Liver (tissue), 9 donors: ENCODE data around the gene NRN1. TPM values are rescaled to one million over a fixed set of nuclear protein-coding genes. Genes with fewer than 3 reads are reported as not detected.

Source experiments
- DNase-seq: peaks from one replicate; pipeline ENCODE4 v3.0.0-alpha.2; 2017; ENCODE audit warnings: low spot score
- H3K27ac ChIP-seq, 2 donors: one replicate each; pipeline ENCODE4 v1.7.0; 2013; ENCODE audit warnings: inconsistent platforms in 2 of 2, low read length in 2 of 2, control low read depth in 1 of 2, low read depth in 1 of 2, mild to moderate bottlenecking in 1 of 2
- H3K27me3 ChIP-seq, 4 donors: one replicate each; pipeline versions ENCODE4 v1.6.1 to v1.7.0; 2013; ENCODE audit warnings: low read length in 3 of 4, inconsistent platforms in 1 of 4, mild to moderate bottlenecking in 1 of 4, moderate library complexity in 1 of 4; ENCODE audit not compliant: control insufficient read depth in 4 of 4, insufficient read depth in 4 of 4
- H3K36me3 ChIP-seq, 4 donors: one replicate each; pipeline versions ENCODE4 v1.6.1 to v1.7.0; 2013; ENCODE audit warnings: low read length in 3 of 4, mild to moderate bottlenecking in 3 of 4, low read depth in 1 of 4, moderate library complexity in 1 of 4; ENCODE audit not compliant: control insufficient read depth in 4 of 4, insufficient read depth in 3 of 4
- H3K4me1 ChIP-seq, 4 donors: one replicate each; pipeline versions ENCODE4 v1.6.1 to v1.7.0; 2013; ENCODE audit warnings: low read length in 3 of 4, mild to moderate bottlenecking in 3 of 4, moderate library complexity in 1 of 4; ENCODE audit not compliant: control insufficient read depth in 4 of 4, insufficient read depth in 4 of 4
- H3K4me3 ChIP-seq, 3 donors: one replicate each; pipeline versions ENCODE4 v1.6.1 to v1.7.0; 2013; ENCODE audit warnings: low read length in 3 of 3, control low read depth in 1 of 3, low read depth in 1 of 3, mild to moderate bottlenecking in 1 of 3
- H3K9ac ChIP-seq, 2 donors: one replicate each; pipeline ENCODE4 v1.7.0; 2013; ENCODE audit warnings: low read length in 2 of 2, mild to moderate bottlenecking in 2 of 2, moderate library complexity in 2 of 2, control low read depth in 1 of 2, low read depth in 1 of 2
- H3K9me3 ChIP-seq, 4 donors: one replicate each; pipeline versions ENCODE4 v1.6.1 to v1.7.0; 2013; ENCODE audit warnings: low read length in 3 of 4; ENCODE audit not compliant: control insufficient read depth in 4 of 4
- ATF3 ChIP-seq: IDR thresholded peaks from 2 replicates; pipeline ENCODE4 v1.6.1; 2016; ENCODE audit warnings: antibody characterized with exemption
- CTCF ChIP-seq: fragments of 150-350 bp; IDR thresholded peaks from 2 replicates; pipeline ENCODE4 v1.5.1; 2017; ENCODE audit warnings: improper control_type of control experiment, low read depth, low read length; ENCODE audit not compliant: missing input control
- EGR1 ChIP-seq, 2 donors: IDR thresholded peaks; 2 replicates each; pipeline ENCODE4 v1.6.1; 2016 to 2018; ENCODE audit warnings: antibody characterized with exemption in 2 of 2, low read depth in 2 of 2
- FOXA1 ChIP-seq: IDR thresholded peaks from 2 replicates; pipeline ENCODE4 v1.6.1; 2016; ENCODE audit warnings: antibody characterized with exemption
- FOXA2 ChIP-seq: IDR thresholded peaks from 2 replicates; pipeline ENCODE4 v1.6.1; 2016; ENCODE audit warnings: antibody characterized with exemption
- GABPA ChIP-seq, 2 donors: IDR thresholded peaks in 1 of 2; conservative IDR thresholded peaks in 1 of 2; 2 replicates each; pipeline ENCODE4 v1.6.1; 2016; ENCODE audit warnings: antibody characterized with exemption in 2 of 2, mild to moderate bottlenecking in 1 of 2, moderate library complexity in 1 of 2
- HNF4A ChIP-seq, 2 donors: conservative IDR thresholded peaks; 2 replicates each; pipeline ENCODE4 v1.6.1; 2016; ENCODE audit warnings: antibody characterized with exemption in 2 of 2, mild to moderate bottlenecking in 2 of 2
- HNF4G ChIP-seq: IDR thresholded peaks from 2 replicates; pipeline ENCODE4 v1.6.1; 2016; ENCODE audit warnings: antibody characterized with exemption
- MAX ChIP-seq: IDR thresholded peaks from 2 replicates; pipeline ENCODE4 v1.6.1; 2016; ENCODE audit warnings: antibody characterized with exemption
- REST ChIP-seq: IDR thresholded peaks from 2 replicates; pipeline ENCODE4 v1.6.1; 2016; ENCODE audit warnings: antibody characterized with exemption, mild to moderate bottlenecking
- RXRA ChIP-seq, 2 donors: IDR thresholded peaks; 2 replicates each; pipeline ENCODE4 v1.6.1; 2017 to 2018; ENCODE audit warnings: antibody characterized with exemption in 2 of 2, mild to moderate bottlenecking in 1 of 2
- SP1 ChIP-seq: IDR thresholded peaks from 2 replicates; pipeline ENCODE4 v1.6.1; 2018; ENCODE audit warnings: antibody characterized with exemption, mild to moderate bottlenecking
- TAF1 ChIP-seq: conservative IDR thresholded peaks from 2 replicates; pipeline ENCODE4 v1.6.1; 2016; ENCODE audit warnings: antibody characterized with exemption, mild to moderate bottlenecking
- WGBS: extraction: QIAGEN DNeasy Blood & Tissue Kit; methylation state at CpG from one replicate; pipeline ENCODE4 v1.1.7; 2013; 5-methylcytosine and 5-hydroxymethylcytosine counted together
- polyA plus RNA-seq, 2 donors: library from polyadenylated mRNA; stranded (reverse) in 1 of 2; unstranded in 1 of 2; fragments of 200-250 nt in 1 of 2; fragments of >200 nt in 1 of 2; fragmentation: Nextera tagmentation in 1 of 2; extraction: Ambion mirVana in 1 of 2; gene quantifications; one replicate each; pipeline versions ENCODE4 v1.2.1 to v1.2.3, GENCODE V29; 2013 to 2015
- total RNA-seq, 2 donors: library from RNA; depleted of rRNA; stranded (reverse); fragments of >200 nt; gene quantifications; one replicate each; pipeline ENCODE4 v1.2.3, GENCODE V29; 2014
- TF ChIP-seq, protein P1 (sequence below): IDR thresholded peaks from 2 replicates; pipeline ENCODE4 v1.6.1; 2016; ENCODE audit warnings: antibody characterized with exemption
- donor health status: healthy.
- donor health status: healthy.
- donor health status: healthy.
- donor health status: healthy.
- donor health status: healthy.

NRN1 gene
- total and polyA plus RNA-seq, 4 donors: 1.2 to 2.9 (median 1.6) TPM

DNA sequence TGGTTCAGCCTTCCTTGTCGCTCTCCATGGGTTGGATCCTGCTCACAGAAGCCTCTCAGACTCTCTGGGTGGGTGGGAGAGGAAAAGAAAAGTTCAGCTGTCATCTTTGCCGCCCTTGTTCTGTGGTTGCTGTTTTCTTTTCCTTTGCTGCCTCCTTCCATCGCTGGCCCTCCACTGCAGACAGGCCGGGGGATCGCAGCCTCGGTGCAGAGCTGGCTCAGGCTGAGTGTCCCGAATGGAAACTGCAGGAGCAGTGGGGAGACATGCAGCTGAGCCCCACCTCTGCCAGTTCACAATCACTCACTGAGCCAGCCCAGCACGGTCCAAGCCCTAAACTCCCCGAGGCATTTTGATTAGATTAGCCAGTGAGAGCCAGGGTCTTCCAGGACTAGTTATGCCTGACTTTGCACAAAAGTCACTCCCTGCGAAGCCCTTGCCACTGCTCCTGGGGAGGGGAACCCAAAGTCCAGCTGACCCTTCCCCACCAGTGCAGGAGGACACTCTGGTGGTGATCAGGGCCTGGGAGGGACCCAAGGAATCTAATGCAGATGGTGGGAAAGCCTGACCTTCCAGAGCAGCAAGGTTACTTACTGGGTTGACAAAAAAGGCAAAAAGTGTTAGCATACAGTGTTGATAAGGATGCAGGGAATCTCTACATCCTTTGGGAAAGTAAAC lies 14.0 kb downstream of the NRN1 start (continued):
- TF ChIP-seq REST (no peak), FOXA2 (no peak)

- no peaks in the 10 kb centered on the region for H3K36me3 ChIP-seq
- no peak overlapping the region for H3K27ac ChIP-seq
These were observed 15.9 kb downstream of the NRN1 start for GRCh38 chr6:5990786-5991185.

DNA sequence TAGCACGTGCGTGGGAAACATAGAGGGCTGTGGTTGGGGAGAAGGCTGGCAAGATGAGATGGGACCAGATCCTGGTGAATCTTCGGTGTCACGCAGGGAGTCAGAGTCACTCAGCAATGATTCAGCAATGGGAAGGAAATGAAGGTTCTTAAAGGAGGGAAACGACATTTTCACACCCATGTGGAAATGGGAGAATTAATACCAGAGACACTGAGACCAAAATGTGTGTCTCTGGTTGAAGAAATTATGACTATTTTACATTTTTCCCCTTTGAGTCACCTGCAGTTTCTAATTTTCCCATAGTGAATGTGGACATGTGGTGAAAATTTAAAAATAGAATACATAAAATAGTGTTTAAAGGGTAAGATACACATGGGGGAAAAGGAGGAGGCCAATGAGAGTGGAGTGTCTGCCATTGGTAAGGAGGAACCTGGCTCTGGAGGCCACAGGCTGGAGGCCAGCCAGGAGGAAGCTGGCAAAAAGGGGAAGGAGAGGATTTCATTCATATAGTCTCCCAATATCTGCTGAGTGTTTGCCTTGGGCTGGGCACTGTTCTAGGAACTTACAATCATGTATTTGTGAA lies 17.5 kb downstream of the NRN1 start:
- DNase-seq: no peak
- Histone ChIP-seq H3K27ac (no peak overlapping the region), H3K4me1 (no peaks in the 10 kb centered on the region), H3K4me3 (no peak overlapping the region), H3K27me3 (peaks cover 0 to 6% (median 0%) of the 10 kb centered on the region in 4 donors), H3K9ac (no peak overlapping the region), H3K36me3 (no peaks in the 10 kb centered on the region), H3K9me3 (peaks cover 0 to 7% (median 1%) of the 10 kb centered on the region in 4 donors)
- WGBS: 84% methylated on average over 5 of the region's 5 CpGs
- TF ChIP-seq HNF4G (no peak), MAX (no peak), HNF4A (conservative IDR thresholded peaks at IDR 0.05) (no peak), CTCF (no peak), GABPA (IDR thresholded peaks at IDR 0.05 in 1 of 2, conservative IDR thresholded peaks at IDR 0.05 in 1 of 2) (no peak), TAF1 (no peak), SP1 (no peak), REST (no peak), ATF3 (no peak), EGR1 (IDR thresholded peaks at IDR 0.05; ENCODE audit: low read depth in 2 of 2) (no peak), RXRA (IDR thresholded peaks at IDR 0.05) (no peak), FOXA1 (no peak), FOXA2 (no peak)
- TF ChIP-seq, protein P1, sequence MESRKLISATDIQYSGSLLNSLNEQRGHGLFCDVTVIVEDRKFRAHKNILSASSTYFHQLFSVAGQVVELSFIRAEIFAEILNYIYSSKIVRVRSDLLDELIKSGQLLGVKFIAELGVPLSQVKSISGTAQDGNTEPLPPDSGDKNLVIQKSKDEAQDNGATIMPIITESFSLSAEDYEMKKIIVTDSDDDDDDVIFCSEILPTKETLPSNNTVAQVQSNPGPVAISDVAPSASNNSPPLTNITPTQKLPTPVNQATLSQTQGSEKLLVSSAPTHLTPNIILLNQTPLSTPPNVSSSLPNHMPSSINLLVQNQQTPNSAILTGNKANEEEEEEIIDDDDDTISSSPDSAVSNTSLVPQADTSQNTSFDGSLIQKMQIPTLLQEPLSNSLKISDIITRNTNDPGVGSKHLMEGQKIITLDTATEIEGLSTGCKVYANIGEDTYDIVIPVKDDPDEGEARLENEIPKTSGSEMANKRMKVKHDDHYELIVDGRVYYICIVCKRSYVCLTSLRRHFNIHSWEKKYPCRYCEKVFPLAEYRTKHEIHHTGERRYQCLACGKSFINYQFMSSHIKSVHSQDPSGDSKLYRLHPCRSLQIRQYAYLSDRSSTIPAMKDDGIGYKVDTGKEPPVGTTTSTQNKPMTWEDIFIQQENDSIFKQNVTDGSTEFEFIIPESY: no peak

More at GRCh38 chr6:5990786-5991185, 15.9 kb downstream of the NRN1 start:
- Histone ChIP-seq H3K9me3 (peaks cover 0 to 7% (median 1%) of the 10 kb centered on the region in 4 donors), H3K4me1 (no peaks in the 10 kb centered on the region), H3K4me3 (no peak overlapping the region), H3K9ac (no peak overlapping the region), H3K27me3 (peaks cover 0 to 11% (median 2%) of the 10 kb centered on the region in 4 donors)
- 91% methylated on average over 4 of the region's 4 CpGs for WGBS
- no peak for DNase-seq
- TF ChIP-seq SP1 (no peak), HNF4G (no peak)
